ENCODE measurements around the gene TMC4.
"Not testable (repeated sequence)": the region's sequence is repeated elsewhere in the genome, so short reads cannot be mapped to it uniquely, and the experiment has no call there.

The TMC4 gene

DNA sequence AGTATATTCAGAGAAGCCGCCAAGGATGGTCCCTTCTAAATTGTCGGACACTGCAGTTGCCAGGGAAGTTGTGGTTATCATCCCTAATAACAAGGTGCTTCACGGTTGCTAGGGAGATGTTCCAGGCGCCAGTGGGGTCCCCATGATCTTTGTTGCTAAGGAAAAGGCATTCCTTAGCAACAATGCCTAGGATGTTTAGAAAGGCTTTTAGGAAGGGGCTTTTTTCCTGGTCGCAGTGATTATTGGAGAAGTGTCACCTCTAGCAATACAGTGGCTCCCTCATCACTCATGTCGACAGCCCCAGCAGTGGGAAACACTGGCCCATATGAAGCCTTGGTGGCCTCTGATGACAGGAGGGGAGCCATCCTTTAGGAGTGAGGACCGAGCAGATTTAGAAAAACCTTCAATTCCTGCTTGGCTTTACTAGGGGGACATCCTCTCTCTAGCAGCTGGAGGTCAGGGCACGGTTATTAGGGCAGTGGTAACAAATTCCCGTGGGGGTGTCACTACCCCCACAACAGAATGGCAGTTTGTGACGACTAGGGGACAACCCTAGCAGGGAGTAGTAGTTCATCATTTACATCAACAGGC lies 6.4 kb upstream of the TMC4 start:
- DNase-seq (ENCODE audit: low read depth): no peak

DNA sequence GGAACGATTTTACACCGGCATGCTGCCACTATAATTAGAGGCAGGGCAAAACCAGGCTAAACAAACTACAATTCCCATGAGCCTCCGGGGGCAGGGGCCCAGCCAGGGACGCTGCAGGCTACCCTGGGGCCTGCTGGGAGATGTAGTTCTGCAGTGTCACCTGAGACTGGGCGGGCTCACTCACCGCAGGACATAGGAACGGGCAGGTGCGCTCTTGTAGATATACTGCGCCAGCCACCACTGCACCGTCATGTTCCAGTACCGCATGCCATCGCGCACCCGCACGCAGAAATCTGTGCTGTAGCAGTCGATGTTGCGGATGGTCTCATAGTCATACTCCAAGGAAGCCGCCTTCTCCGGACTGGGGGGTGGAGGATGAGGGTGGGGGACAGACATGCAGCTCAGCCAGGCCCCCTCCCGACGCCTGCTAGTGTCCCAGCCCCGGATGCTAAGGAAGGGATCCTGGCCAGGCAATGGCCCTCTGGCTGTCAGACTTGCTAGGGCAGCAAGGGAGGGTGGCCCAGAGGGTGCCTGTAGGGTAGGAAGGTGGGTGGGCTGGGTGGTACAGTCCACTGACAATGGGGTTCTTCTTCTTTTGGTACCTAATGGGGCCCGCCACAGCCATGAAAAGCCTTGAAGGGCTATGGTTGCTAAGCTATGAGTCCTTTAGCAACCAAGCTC lies 5.8 kb upstream of the TMC4 start:
- DNase-seq (ENCODE audit: low read depth): no peak

DNA sequence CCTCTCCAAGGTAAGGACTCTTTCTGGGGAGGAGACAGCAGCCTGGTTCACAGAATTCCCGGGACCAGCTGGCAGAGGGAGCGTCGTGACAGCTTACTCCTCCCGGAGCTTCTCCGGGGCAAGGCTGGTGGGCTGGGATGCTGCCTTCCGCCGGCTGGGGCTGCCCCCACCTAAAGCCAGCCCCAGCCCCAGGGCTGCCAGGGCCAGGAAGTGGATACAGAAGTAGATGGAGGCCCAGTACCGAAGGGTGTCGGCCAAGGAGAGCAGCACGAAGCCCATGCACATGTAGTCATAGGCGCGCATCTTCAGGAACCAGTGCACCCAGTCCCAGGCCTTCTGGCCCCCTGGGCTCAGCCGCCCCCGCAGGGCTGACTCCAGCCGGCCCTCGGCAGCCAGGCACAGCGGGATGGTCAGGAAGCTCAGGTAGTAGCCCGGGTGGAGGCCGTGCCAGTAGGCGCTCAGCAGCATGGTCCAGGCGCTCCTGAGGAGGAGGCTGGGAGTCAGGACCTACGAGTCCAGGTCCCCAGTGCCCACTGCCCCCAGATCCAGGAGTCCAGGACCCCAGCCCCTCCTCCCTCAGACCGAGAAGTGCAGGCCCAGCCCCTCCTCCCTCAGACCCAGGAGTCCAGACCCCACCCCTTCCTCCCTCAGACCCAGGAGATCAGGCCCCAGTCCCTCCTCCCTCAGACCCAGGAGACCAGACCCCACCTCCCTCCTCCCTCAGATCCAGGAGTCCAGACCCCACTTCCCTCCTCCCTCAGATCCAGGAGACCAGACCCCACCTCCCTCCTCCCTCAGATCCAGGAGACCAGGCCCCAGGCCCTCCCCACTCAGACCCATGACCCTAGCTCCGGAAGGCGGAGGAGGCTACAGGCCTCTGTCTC lies 1.2 kb upstream of the TMC4 start:
- no peak for DNase-seq (ENCODE audit: low read depth)

DNA sequence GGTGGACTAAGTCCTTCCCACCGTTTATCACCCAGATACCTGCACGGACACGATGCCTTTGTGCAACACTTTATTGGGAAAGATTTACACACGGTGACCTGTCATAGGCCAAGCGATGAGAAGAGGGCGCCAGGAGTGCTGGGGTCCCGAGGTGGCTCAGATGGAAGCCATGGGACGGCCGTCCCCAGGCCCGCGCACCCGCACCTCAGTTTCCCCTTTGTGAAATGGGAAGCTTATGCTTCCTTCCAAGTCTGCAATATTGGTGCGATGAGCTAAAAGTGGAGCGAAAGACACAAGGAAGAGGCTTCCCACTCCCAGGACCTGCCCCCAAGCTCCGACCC lies 369 bp upstream of the TMC4 start:
- DNase-seq (ENCODE audit: low read depth): no peak

DNA sequence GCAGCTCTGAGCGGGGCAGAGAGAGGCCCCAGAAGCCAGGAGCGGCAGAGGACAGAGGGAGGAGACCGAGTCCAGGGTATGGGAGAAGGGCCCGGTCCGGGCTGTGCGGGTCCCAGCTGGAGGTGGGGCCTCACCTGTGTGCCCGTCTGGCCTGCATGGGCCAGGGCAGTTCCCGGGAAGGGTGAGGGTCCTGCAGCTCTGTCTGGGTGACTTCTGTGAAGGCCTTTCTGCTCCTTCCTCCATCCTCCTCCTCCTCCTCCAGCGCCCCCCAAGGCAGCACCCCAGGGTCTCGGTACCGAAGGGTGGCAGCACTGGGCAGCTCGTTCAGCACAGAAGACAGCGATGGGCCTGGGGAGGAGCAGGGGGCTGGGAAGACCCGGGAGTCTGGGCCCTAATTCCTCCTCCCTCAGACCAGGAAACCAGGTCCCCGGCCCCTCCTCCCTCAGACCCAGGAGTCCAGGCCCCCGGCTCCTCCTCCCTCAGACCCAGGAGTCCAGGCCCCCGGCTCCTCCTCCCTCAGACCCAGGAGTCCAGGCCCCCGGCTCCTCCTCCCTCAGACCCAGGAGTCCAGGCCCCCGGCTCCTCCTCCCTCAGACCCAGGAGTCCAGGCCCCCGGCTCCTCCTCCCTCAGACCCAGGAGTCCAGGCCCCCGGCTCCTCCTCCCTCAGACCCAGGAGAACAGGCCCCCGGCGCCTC lies 1.1 kb downstream of the TMC4 start:
- not testable (repeated sequence) for DNase-seq (ENCODE audit: low read depth)

DNA sequence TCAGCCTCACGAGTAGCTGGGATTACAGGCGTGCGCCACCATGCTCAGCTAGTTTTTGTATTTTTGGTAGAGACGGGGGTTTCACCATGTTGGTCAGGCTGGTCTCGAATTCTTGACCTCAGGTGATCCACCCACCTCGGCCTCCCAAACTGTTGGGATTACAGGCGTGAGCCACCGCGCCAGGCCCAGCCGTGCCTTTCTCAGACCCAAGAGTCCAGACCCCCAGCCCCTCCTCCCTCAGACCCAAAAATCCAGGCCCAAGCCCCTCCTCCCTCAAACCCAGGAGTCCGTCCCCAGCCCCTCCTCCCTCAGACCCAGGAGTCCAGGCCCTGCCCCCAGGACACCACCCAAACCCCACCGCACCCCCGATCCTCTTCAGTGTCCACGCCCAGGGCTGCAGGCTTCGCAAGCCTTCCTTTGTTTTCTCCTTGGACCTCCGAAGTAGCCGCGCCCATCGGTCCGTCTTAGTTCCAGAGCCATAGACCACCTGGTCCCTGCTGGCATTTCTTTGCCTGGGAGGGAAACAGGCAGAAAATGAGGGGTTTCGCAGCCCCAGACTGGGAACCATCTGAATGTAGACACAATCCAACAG lies 3.7 kb downstream of the TMC4 start:
- DNase-seq (ENCODE audit: low read depth): no peak

DNA sequence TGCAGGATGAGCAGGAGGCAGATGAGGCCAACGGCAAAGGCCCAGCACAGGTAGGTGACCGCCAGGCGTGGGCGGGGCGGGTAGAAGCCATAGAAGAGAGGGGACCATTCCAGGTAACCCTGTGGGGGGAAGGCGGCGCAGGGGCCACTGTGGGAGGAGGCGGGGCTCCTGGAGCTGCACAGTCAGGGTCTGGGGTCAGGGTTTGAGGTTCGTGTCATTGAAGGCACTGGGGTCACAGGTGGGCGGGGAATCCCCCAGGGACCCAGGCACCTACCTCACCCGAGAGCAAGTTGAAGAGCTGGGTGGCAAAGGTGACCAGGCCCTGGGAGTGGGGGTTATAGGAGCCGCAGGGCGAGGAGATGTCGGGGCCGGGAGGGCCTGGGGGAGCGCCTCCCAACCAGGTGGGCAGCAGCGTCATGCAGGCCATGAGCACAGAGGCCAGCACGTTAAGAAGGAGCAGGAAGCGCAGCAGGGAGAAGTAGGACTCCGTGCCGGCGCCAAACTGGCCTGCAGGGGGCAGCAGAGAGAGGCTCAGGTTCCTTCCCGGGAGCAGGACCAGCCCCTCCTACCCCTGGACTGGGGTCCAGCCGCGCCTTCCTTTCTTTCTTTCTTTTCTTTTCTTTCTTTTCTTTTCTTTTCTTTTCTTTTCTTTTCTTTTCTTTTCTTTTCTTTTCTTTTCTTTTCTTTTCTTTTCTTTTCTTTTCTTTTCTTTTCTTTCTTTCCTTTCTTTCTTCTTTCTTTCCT lies 4.6 kb downstream of the TMC4 start:
- DNase-seq (ENCODE audit: low read depth): peak; percentile 75

DNA sequence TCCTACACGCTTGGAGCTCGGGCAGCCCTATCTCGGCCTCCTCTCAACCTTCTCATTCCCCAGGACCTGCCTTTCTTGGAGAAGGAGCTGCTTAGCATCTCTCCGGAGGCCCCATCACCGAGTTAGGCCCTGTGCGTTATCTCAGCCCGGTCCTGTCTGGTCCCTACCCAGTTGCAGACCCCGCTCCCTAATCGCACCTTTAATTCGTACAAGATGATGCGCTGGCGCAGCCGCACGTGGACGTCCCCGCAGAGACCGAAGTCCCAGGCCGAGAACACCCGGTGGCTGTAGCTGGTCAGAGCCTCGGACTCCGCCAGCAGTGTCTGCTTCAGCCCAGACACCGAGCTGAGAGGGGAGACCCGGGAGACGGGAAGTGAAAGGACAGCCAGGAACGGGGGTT lies 7.7 kb downstream of the TMC4 start:
- no peak for DNase-seq (ENCODE audit: low read depth)

DNA sequence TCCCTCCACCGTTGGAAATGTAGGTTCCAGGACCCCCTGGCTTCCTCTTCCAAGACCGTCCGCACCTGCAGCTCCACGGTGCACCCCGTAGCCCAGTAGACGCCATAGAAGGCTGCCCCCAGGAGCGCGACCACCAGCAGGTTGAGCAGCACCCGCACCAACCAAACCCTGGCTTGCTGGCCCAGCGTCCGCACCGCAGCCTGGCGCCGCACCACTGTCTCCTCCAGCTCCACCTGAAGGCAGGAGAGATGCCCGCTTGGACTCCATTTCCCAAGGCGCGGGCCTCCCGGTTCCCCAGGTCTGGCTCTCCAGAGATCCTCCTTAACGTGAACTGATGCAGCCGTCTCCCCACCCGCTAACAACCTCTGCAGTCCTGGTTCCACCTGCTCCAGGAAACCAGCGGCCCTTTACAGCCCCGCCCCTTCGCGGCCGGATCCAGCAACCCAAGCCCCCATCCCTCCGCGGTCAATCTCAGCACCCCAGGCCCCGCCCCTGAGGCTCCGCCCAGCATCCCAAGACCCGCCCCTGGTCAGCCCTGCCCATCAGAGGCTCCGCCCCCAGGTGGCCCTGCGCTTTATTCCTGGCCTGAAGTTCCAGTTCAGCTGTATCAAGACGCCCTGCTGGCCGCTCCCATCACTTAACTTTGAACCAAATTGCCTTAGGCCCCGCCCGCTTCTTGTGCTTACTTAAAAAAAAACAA lies 8.4 kb downstream of the TMC4 start:
- DNase-seq (ENCODE audit: low read depth): peak; percentile 31

DNA sequence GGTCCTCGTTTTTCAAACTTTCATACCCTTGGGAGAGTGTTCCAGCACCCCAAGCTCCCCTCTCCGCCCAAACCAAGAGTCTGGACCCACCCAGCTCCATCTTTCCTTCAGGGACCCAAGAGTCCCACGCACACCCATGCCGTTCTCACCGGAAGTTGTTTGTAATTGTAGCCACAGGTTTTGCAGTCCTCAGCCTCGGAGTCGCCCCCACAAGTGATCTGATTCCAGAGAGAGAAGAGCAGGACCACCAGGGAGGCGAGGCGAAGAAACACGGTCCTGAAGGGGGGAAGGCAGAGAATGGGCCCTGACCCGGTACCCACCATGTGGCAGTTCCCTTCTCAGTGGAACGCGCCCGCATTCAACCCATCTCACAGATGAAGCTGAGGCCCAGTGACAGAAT lies 10.1 kb downstream of the TMC4 start:
- no peak for DNase-seq (ENCODE audit: low read depth)

DNA sequence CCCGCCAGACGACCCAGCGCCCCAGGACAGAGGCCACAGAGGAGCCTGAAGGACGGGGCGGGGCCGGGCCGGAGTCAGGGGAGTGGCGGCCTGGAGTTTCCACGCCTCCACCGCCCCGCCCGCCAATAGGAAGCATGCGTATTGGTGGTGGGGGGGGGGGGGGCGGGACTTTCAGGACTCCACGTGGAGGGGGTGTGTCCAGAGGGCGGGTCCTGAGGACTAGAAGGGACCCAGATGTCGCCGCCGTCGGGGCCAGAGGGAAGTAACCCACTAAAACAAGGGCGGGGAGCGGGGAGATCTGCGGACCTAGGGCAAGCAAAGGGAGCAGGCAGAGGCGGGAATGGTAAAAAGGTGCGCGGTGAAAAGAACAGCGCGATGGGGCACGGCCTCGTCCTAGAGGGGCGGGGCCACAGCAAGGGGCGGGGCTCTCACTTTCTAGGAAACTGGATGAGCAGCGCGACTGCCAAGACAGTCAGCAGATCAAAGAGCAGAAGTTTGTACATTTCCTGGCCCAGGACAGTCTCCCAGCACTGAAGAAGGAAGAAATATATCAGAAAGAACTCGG lies 10.6 kb downstream of the TMC4 start:
- peak; percentile 63 for DNase-seq (ENCODE audit: low read depth)

DNA sequence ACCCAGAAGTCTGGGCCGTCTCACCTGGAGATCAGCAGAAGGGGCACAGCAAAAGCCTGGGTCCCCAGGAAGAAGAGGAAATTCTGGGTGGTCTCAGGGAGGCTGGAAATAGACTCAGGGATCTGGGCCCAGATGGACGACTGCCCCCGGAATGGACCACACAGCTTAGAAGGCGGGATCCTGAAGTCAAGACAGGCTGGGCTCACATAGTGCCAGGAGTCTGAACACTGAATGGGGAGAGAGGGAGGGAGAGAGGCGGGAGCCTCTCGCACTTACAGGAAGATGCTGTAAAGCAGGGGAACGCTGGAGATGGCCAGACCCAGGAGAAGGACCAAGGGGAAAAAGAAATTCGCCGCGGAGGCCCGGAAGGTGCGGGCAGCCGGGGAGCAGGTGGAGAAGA lies 12.1 kb downstream of the TMC4 start:
- DNase-seq (ENCODE audit: low read depth): no peak

DNA sequence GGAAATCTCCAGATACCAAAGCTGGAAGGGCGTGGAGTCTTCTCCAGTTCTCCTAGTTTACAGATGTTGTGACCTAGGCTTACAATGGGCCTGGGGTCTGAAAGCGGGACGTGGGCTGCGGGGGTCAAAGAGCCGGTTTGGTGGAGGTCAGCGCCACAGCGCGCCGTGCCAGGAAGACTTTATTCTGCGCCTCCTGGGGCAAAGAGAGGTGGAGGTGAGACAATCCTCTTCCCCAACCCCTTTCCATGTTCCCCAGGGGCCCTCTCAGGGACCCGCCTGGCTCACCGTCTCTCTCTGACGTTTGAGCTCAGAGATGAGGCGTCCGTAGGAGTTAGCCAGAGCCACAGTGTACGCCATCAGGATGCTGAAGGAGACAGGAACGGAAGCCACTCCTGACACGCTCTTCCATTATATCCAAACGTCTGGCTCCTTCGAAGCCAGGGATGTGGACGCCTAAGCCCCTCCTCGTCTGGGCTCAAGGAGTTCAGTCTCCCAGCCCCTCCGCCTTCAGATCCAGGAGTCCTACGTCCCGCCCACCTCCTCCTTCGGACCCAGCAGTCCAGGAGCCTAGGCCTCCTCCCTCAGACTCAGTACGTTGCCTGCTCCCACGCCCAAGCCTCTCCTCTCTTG lies 12.7 kb downstream of the TMC4 start:
- no peak for DNase-seq (ENCODE audit: low read depth)

DNA sequence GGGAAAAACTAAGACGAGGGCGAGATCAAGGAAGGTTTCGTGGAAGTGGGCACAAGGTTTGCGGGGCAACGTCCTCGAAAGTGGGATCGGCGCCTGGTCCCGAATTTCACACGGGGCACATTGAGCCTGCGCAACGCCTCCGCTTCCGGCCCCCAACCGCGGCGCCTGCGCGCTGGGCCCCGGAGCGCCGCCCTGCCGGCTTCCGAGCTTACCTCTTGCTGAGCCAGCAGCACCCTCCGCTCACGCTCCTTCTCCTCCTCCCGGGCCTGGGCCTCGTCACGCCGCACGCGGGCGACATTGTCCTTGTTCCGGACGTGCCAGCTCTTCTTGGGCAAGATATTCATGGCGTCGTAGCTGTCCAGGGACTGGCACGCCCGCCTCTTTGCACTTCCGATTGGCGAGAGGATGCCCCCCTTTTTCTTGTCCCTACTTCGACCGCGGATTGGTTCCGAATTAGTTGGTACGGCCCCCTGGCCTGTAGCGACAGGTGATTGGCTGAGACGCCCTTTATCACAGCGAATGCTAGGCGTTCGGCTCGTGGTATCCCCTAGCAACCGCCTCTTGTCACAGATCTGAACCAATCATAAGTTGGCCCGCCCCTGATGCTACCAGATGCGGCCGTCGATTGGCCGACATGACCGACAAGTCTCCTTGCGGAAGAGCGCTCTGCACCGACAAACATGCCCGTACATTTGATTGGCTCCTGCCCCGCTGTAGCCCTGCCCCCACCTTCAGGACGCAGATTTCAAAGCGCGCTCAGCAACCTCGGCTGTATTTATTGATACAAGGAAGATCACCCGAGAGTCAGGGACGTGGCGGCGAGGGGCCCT lies 13.4 kb downstream of the TMC4 start, which contains the start of gene LENG1:
LENG1 (minus strand) TSS at position 370 of the 830 bp plus-strand sequence; CDS start at position 344, 26 bp downstream.
- DNase-seq (ENCODE audit: low read depth): peak; percentile 97

DNA sequence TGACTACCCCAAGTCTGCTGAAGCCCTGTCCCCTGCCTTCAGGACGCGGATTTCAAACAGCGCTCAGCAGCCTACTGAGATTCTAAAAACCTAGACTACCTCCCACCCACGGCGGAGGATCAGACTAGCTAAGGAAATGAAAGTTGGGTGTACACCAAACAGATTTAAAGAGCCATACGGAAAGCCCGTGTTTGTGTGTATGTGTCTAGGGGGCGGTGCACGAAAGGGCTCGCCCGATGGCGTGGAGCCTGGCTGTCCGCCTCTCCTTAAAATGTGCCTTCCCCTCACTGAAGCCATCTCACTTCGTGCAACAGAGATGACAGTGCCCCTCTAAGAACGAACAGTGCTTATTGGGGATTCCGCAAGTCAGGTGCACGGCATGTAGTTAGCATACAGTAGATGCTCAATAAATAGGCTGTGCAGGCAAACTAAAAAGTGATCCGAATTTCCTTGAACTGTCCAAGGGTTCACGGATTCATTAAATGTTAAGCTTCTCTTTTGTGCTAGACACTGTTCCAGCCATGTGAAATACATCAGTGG lies 14.1 kb downstream of the TMC4 start:
- no peak for DNase-seq (ENCODE audit: low read depth)

DNA sequence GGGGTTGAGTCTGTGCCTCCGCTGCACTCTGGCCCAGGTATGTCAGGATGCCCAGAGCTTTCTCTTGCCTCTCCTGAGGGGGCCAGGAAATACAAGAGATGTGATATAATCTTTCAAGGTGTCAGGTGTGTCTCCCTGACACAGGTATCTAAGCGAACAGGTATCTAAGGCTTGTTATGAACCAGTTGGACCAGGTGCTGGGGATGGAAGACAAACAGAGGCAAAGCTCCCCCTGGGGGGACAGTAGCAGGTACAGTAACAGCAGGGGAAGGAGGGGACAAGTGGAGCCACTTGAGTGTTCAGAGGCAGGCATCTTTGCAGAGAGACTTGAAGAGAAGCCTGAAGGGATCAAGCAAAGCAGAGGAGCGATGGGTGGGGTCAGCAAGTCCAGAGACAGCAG lies 16.0 kb downstream of the TMC4 start:
- DNase-seq (ENCODE audit: low read depth): no peak

DNA sequence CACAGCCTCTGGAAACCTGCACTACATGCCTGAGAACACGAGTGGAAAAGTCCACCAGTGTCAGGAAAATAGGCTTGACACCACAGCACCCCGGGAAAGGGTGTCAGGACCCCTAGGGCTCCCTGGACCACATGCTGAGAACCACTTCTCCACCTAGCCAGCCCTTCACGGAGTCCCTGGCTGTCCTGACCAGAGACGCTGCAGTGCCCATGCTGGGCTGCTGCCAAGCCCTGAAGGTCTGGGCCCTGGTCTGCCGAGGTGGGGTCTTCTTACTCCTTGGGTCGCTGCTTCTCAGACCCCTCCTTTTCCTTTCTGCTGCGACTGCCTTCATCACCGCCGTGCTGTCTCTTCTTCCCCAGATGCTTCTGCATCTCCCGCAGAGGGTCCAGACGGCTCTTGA lies 16.5 kb downstream of the TMC4 start:
- DNase-seq (ENCODE audit: low read depth): no peak

DNA sequence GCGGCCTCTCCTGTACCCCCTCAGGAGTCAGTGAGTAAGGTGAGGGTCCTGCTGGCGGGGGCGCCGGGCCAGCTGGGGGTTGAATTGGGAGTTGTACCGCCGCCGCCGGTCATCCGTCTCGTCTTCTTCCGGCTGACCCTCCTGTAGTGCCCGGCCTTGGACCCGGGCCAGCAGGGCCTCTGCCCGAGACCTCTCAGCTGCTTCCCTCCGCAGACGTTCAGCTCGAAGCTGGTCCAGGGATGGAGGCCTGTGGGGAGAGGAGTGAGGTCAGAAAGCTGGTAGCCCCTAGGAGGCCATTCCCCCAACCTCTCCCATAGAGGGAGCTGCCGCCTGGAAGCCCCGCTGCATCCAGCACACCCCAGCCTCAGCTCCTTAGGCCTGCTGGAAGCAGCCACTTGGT lies 17.3 kb downstream of the TMC4 start:
- no peak for DNase-seq (ENCODE audit: low read depth)

All from activated T-helper 1 cell treated with Interleukin-2 at 50 U/mL for 16 hours (primary cell).